RPMI8226 (cell line): ENCODE data around the gene RNFT1.
"Not testable (repeated sequence)": the region's sequence is repeated elsewhere in the genome, so short reads cannot be mapped to it uniquely, and the experiment has no call there.

Experiments used
- DNase-seq: peaks from one replicate; pipeline ENCODE4 v3.0.0-alpha.2; 2015

RNFT1 gene

GRCh38 chr17:59964482-59965328 is at the start of gene RNFT1:
Gene RNFT1, minus strand, starts transcription at chr17:59964740. Its CDS starts 77 bp downstream, at chr17:59964663.
- DNase-seq: peak; percentile 94

GRCh38 chr17:60009326-60009725 is 44.8 kb upstream of the RNFT1 start:
- DNase-seq: not testable (repeated sequence)

GRCh38 chr17:60008377-60008776 is 43.8 kb upstream of the RNFT1 start:
- not testable (repeated sequence) for DNase-seq

GRCh38 chr17:60006160-60006559 is 41.6 kb upstream of the RNFT1 start:
- no peak for DNase-seq

- DNase-seq: not testable (repeated sequence)
These were observed 40.0 kb upstream of the RNFT1 start for GRCh38 chr17:60004561-60004960.

- not testable (repeated sequence) for DNase-seq
These were observed 37.9 kb upstream of the RNFT1 start for GRCh38 chr17:60002405-60002804.

- DNase-seq: not testable (repeated sequence)
These were observed 32.1 kb upstream of the RNFT1 start for GRCh38 chr17:59996608-59997007.

- not testable (repeated sequence) for DNase-seq
These were observed 10.6 kb upstream of the RNFT1 start for GRCh38 chr17:59975166-59975565.

- DNase-seq: not testable (repeated sequence)
These were observed 8.9 kb upstream of the RNFT1 start for GRCh38 chr17:59973483-59973882.

GRCh38 chr17:59972778-59973177 is 8.2 kb upstream of the RNFT1 start:
- no peak for DNase-seq

- not testable (repeated sequence) for DNase-seq
These were observed 7.2 kb upstream of the RNFT1 start for GRCh38 chr17:59971771-59972170.

- DNase-seq: peak; percentile 63
These were observed 630 bp downstream of the RNFT1 start for GRCh38 chr17:59963738-59964481.

- DNase-seq: no peak
These were observed 1.7 kb downstream of the RNFT1 start for GRCh38 chr17:59962739-59963318.

GRCh38 chr17:59959574-59959973 is 5.0 kb downstream of the RNFT1 start:
- not testable (repeated sequence) for DNase-seq

GRCh38 chr17:59954856-59955255 is 9.7 kb downstream of the RNFT1 start:
- no peak for DNase-seq

GRCh38 chr17:59950049-59950448 is 14.5 kb downstream of the RNFT1 start:
- DNase-seq: no peak

GRCh38 chr17:59947310-59947709 is 17.2 kb downstream of the RNFT1 start:
- not testable (repeated sequence) for DNase-seq

GRCh38 chr17:59946433-59946832 is 18.1 kb downstream of the RNFT1 start:
- not testable (repeated sequence) for DNase-seq

GRCh38 chr17:59941131-59941530 is 23.4 kb downstream of the RNFT1 start:
- no peak for DNase-seq

GRCh38 chr17:59940697-59941096 is 23.8 kb downstream of the RNFT1 start:
- not testable (repeated sequence) for DNase-seq

- DNase-seq: not testable (repeated sequence)
These were observed 31.2 kb downstream of the RNFT1 start for GRCh38 chr17:59933317-59933716.

GRCh38 chr17:59930768-59931167 is 33.8 kb downstream of the RNFT1 start:
- not testable (repeated sequence) for DNase-seq

- not testable (repeated sequence) for DNase-seq
These were observed 34.4 kb downstream of the RNFT1 start for GRCh38 chr17:59930121-59930520.
